Measurements from ENCODE around the gene GALNT1.
A peak's percentile ranks its signal among the peaks of the same experiment; 100 is the strongest.

The GALNT1 gene

GRCh38 chr18:35581898-35582641 lies 530 bp downstream of the GALNT1 start:
- DNase-seq (ENCODE audit: insufficient read length, low spot score) (no peak), FAIRE-seq (peak; percentile 42)

- peak; percentile 64 for FAIRE-seq
- no peak for DNase-seq (ENCODE audit: insufficient read length, low spot score)
Measured at GRCh38 chr18:35582899-35583558, 1.5 kb downstream of the GALNT1 start.

GRCh38 chr18:35584735-35585134 lies 3.2 kb downstream of the GALNT1 start:
- DNase-seq (ENCODE audit: insufficient read length, low spot score) (no peak), FAIRE-seq (peak; percentile 53)

- FAIRE-seq = peak; percentile 4
- DNase-seq (ENCODE audit: insufficient read length, low spot score) = no peak
Measured at GRCh38 chr18:35585608-35586007, 4.1 kb downstream of the GALNT1 start.

- DNase-seq (ENCODE audit: insufficient read length, low spot score) (no peak), FAIRE-seq (no peak)
Measured at GRCh38 chr18:35588122-35588521, 6.6 kb downstream of the GALNT1 start.

- FAIRE-seq (no peak), DNase-seq (ENCODE audit: insufficient read length, low spot score) (no peak)
Measured at GRCh38 chr18:35588995-35589394, 7.5 kb downstream of the GALNT1 start.

- peak; percentile 68 for FAIRE-seq
- no peak for DNase-seq (ENCODE audit: insufficient read length, low spot score)
Measured at GRCh38 chr18:35589546-35589945, 8.0 kb downstream of the GALNT1 start.

GRCh38 chr18:35590935-35591334 lies 9.4 kb downstream of the GALNT1 start:
- DNase-seq (ENCODE audit: insufficient read length, low spot score) (no peak), FAIRE-seq (peak; percentile 67)

GRCh38 chr18:35592298-35592697 lies 10.8 kb downstream of the GALNT1 start:
- peak; percentile 93 for FAIRE-seq
- no peak for DNase-seq (ENCODE audit: insufficient read length, low spot score)

- FAIRE-seq = no peak
Measured at GRCh38 chr18:35593859-35594258, 12.3 kb downstream of the GALNT1 start.

GRCh38 chr18:35597758-35598157 lies 16.2 kb downstream of the GALNT1 start:
- FAIRE-seq = no peak
- DNase-seq (ENCODE audit: insufficient read length, low spot score) = no peak

More at GRCh38 chr18:35593859-35594258, 12.3 kb downstream of the GALNT1 start:
- DNase-seq (ENCODE audit: insufficient read length, low spot score) = no peak

GRCh38 chr18:35602193-35602820 lies 20.8 kb downstream of the GALNT1 start:
- no peak for DNase-seq (ENCODE audit: insufficient read length, low spot score)
- FAIRE-seq = no peak

- DNase-seq (ENCODE audit: insufficient read length, low spot score) (no peak), FAIRE-seq (no peak)
Measured at GRCh38 chr18:35603008-35603407, 21.5 kb downstream of the GALNT1 start.

GRCh38 chr18:35603528-35603927 lies 22.0 kb downstream of the GALNT1 start:
- FAIRE-seq (no peak), DNase-seq (ENCODE audit: insufficient read length, low spot score) (no peak)

- no peak for FAIRE-seq
- no peak for DNase-seq (ENCODE audit: insufficient read length, low spot score)
Measured at GRCh38 chr18:35604369-35604768, 22.8 kb downstream of the GALNT1 start.

- FAIRE-seq (no peak), DNase-seq (ENCODE audit: insufficient read length, low spot score) (no peak)
Measured at GRCh38 chr18:35605686-35606417, 24.3 kb downstream of the GALNT1 start.

GRCh38 chr18:35609236-35609635 lies 27.7 kb downstream of the GALNT1 start:
- FAIRE-seq (no peak), DNase-seq (ENCODE audit: insufficient read length, low spot score) (no peak)

- DNase-seq (ENCODE audit: insufficient read length, low spot score) (no peak), FAIRE-seq (no peak)
Measured at GRCh38 chr18:35610089-35610488, 28.5 kb downstream of the GALNT1 start.

- FAIRE-seq = no peak
Measured at GRCh38 chr18:35610724-35611123, 29.2 kb downstream of the GALNT1 start.

GRCh38 chr18:35611518-35611917 lies 30.0 kb downstream of the GALNT1 start:
- no peak for DNase-seq (ENCODE audit: insufficient read length, low spot score)
- no peak for FAIRE-seq

More at GRCh38 chr18:35610724-35611123, 29.2 kb downstream of the GALNT1 start:
- DNase-seq (ENCODE audit: insufficient read length, low spot score) = no peak

GRCh38 chr18:35616074-35616473 lies 34.5 kb downstream of the GALNT1 start:
- DNase-seq (ENCODE audit: insufficient read length, low spot score) = no peak
- no peak for FAIRE-seq
